ENCODE results near the gene FRZB.

FRZB gene

GRCh38 chr2:182852090-182852489 is 14.3 kb downstream of the FRZB start:
- no peaks in the 10 kb centered on the region for H3K9me3 ChIP-seq (ENCODE audit: low read depth, low read length)
- no peaks in the 10 kb centered on the region for H3K36me3 ChIP-seq (ENCODE audit: insufficient read depth, low read length)
- no peak for TF ChIP-seq POLR2AphosphoS5 (IDR thresholded peaks at IDR 0.05; ENCODE audit: borderline replicate concordance, low read depth, low read length)
- TF ChIP-seq FOXP2 (optimal IDR thresholded peaks at IDR 0.05; ENCODE audit: control extremely low read depth, extremely low read length, insufficient read depth) = no peak
- no peak for TF ChIP-seq EZH2 (IDR thresholded peaks at IDR 0.05)
- H3K9ac ChIP-seq (ENCODE audit: insufficient read length) = no peak overlapping the region
- no peak for DNase-seq (ENCODE audit: low read depth, low spot score)
- H3K4me3 ChIP-seq = peak overlapping the region; percentile 24
- peak overlapping the region; percentile 68; the same call in 1 of the 2 replicates for H3K27ac ChIP-seq

- no peaks in the 10 kb centered on the region for H3K36me3 ChIP-seq (ENCODE audit: insufficient read depth, low read length)
- no peak for DNase-seq (ENCODE audit: low read depth, low spot score)
- no peak for TF ChIP-seq EZH2 (IDR thresholded peaks at IDR 0.05)
- no peak for TF ChIP-seq POLR2AphosphoS5 (IDR thresholded peaks at IDR 0.05; ENCODE audit: borderline replicate concordance, low read depth, low read length)
- TF ChIP-seq FOXP2 (optimal IDR thresholded peaks at IDR 0.05; ENCODE audit: control extremely low read depth, extremely low read length, insufficient read depth) = no peak
- H3K27ac ChIP-seq = no peak overlapping the region
- H3K9me3 ChIP-seq (ENCODE audit: low read depth, low read length) = no peaks in the 10 kb centered on the region
- no peak overlapping the region for H3K4me3 ChIP-seq
- H3K9ac ChIP-seq (ENCODE audit: insufficient read length) = no peak overlapping the region
Observed at GRCh38 chr2:182845794-182846417, 20.5 kb downstream of the FRZB start.

GRCh38 chr2:182836451-182836850 is 30.0 kb downstream of the FRZB start:
- no peak for TF ChIP-seq EZH2 (IDR thresholded peaks at IDR 0.05)
- no peak for TF ChIP-seq FOXP2 (optimal IDR thresholded peaks at IDR 0.05; ENCODE audit: control extremely low read depth, extremely low read length, insufficient read depth)
- no peak for TF ChIP-seq POLR2AphosphoS5 (IDR thresholded peaks at IDR 0.05; ENCODE audit: borderline replicate concordance, low read depth, low read length)
- Histone ChIP-seq H3K9me3 (ENCODE audit: low read depth, low read length) (no peaks in the 10 kb centered on the region), H3K36me3 (ENCODE audit: insufficient read depth, low read length) (no peaks in the 10 kb centered on the region), H3K27ac (no peak overlapping the region), H3K4me3 (no peak overlapping the region), H3K9ac (ENCODE audit: insufficient read length) (no peak overlapping the region)
- no peak for DNase-seq (ENCODE audit: low read depth, low spot score)

GRCh38 chr2:182834293-182834692 is 32.1 kb downstream of the FRZB start:
- H3K9ac ChIP-seq (ENCODE audit: insufficient read length) = no peak overlapping the region
- H3K27ac ChIP-seq = peak overlapping the region; percentile 51; the same call in 1 of the 2 replicates
- DNase-seq (ENCODE audit: low read depth, low spot score) = no peak
- no peaks in the 10 kb centered on the region for H3K36me3 ChIP-seq (ENCODE audit: insufficient read depth, low read length)
- TF ChIP-seq EZH2 (IDR thresholded peaks at IDR 0.05) = no peak
- TF ChIP-seq POLR2AphosphoS5 (IDR thresholded peaks at IDR 0.05; ENCODE audit: borderline replicate concordance, low read depth, low read length) = no peak
- no peak for TF ChIP-seq FOXP2 (optimal IDR thresholded peaks at IDR 0.05; ENCODE audit: control extremely low read depth, extremely low read length, insufficient read depth)
- no peaks in the 10 kb centered on the region for H3K9me3 ChIP-seq (ENCODE audit: low read depth, low read length)
- peak overlapping the region; percentile 37 for H3K4me3 ChIP-seq

DNA sequence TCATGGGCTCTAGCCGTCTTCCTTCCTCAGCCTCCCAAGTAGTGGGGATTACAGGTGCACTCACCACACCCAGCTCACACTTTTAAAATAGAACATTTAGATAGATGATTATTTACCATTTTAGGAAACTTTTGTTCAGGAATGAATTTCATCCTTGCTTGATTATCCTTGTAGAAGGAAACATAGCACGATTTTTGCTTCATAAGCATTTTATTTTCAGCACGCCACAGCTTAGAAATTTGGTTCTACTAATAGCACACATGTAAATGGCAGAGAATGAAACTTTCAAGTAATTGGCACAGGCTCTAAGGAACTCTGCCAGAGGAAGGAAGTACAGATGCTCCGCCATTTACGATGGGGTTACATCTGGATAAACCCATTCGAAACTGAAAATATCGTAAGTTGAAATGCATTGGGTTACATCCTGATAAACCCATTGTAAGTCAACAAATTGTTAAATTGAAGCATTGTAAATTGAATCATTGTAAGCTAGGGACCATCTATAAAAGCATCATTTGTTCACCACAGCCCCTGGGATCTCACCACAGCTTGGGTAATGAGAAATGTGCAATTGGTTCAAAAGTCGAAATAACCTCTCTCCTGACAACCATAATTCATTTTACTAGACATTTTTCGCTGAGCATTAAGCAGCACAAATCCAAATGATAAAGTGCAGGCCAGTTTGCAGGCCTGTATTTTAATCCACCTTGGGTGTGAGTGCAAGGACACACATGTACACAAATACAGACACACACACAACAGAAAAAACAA is 33.2 kb downstream of the FRZB start:
- no peak for DNase-seq (ENCODE audit: low read depth, low spot score)
- no peak for TF ChIP-seq EZH2 (IDR thresholded peaks at IDR 0.05)
- no peak for TF ChIP-seq POLR2AphosphoS5 (IDR thresholded peaks at IDR 0.05; ENCODE audit: borderline replicate concordance, low read depth, low read length)
- no peak for TF ChIP-seq FOXP2 (optimal IDR thresholded peaks at IDR 0.05; ENCODE audit: control extremely low read depth, extremely low read length, insufficient read depth)
- Histone ChIP-seq H3K4me3 (no peak overlapping the region), H3K27ac (no peak overlapping the region), H3K9me3 (ENCODE audit: low read depth, low read length) (no peaks in the 10 kb centered on the region; the same call in 1 of the 2 replicates), H3K36me3 (ENCODE audit: insufficient read depth, low read length) (no peaks in the 10 kb centered on the region), H3K9ac (ENCODE audit: insufficient read length) (no peak overlapping the region)

DNA sequence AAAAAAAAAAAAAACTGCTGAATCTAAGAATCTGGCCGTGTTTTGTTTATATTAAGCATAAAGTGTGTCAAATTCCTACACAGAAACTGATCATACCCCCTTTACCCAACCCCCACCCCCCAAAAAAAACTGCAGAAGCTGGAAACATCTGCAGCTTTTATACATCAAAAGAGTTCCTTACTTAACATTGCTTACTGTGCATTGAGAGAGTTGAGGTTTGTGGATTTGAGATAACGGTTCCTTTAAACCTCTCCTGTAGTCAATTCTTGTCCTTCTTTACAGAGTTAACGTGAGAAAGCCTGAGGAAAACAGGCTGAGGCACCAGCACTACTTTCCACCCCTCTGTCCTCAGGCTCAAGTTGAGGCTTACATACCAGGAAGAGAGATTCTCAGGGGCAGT is 34.5 kb downstream of the FRZB start:
- H3K9me3 ChIP-seq (ENCODE audit: low read depth, low read length) = no peaks in the 10 kb centered on the region; the same call in 1 of the 2 replicates
- H3K4me3 ChIP-seq = no peak overlapping the region
- TF ChIP-seq FOXP2 (optimal IDR thresholded peaks at IDR 0.05; ENCODE audit: control extremely low read depth, extremely low read length, insufficient read depth) (no peak), EZH2 (IDR thresholded peaks at IDR 0.05) (no peak), POLR2AphosphoS5 (IDR thresholded peaks at IDR 0.05; ENCODE audit: borderline replicate concordance, low read depth, low read length) (no peak)
- no peak overlapping the region for H3K9ac ChIP-seq (ENCODE audit: insufficient read length)
- no peak overlapping the region for H3K27ac ChIP-seq
- DNase-seq (ENCODE audit: low read depth, low spot score) = no peak
- no peaks in the 10 kb centered on the region for H3K36me3 ChIP-seq (ENCODE audit: insufficient read depth, low read length)

DNA sequence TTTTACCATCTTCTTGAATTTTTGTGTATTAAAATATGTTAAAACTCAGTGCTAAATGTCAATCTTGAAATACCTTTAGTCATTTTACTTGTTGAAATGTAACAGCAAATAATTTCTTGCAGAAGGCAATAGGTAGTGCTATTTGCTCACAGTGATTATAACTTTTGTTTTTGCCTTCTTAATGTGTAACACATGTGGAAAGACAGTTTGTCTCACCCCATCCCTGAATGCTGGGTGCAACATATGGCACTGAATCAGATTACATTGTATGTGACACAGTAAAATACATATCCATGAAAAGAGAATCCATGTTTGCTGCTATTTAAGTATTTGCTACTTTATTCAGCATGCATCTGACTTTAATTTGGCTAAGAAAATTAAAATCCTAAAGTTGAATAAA is 35.3 kb downstream of the FRZB start:
- Histone ChIP-seq H3K9ac (ENCODE audit: insufficient read length) (no peak overlapping the region), H3K27ac (no peak overlapping the region), H3K9me3 (ENCODE audit: low read depth, low read length) (no peaks in the 10 kb centered on the region; the same call in 1 of the 2 replicates), H3K36me3 (ENCODE audit: insufficient read depth, low read length) (no peaks in the 10 kb centered on the region), H3K4me3 (no peak overlapping the region)
- DNase-seq (ENCODE audit: low read depth, low spot score) = no peak
- no peak for TF ChIP-seq FOXP2 (optimal IDR thresholded peaks at IDR 0.05; ENCODE audit: control extremely low read depth, extremely low read length, insufficient read depth)
- no peak for TF ChIP-seq EZH2 (IDR thresholded peaks at IDR 0.05)
- TF ChIP-seq POLR2AphosphoS5 (IDR thresholded peaks at IDR 0.05; ENCODE audit: borderline replicate concordance, low read depth, low read length) = no peak

- peak overlapping the region; percentile 62; the same call in 1 of the 2 replicates for H3K27ac ChIP-seq
- no peaks in the 10 kb centered on the region for H3K36me3 ChIP-seq (ENCODE audit: insufficient read depth, low read length)
- DNase-seq (ENCODE audit: low read depth, low spot score) = no peak
- TF ChIP-seq FOXP2 (optimal IDR thresholded peaks at IDR 0.05; ENCODE audit: control extremely low read depth, extremely low read length, insufficient read depth) = no peak
- no peak for TF ChIP-seq POLR2AphosphoS5 (IDR thresholded peaks at IDR 0.05; ENCODE audit: borderline replicate concordance, low read depth, low read length)
- no peak for TF ChIP-seq EZH2 (IDR thresholded peaks at IDR 0.05)
- no peaks in the 10 kb centered on the region; the same call in 1 of the 2 replicates for H3K9me3 ChIP-seq (ENCODE audit: low read depth, low read length)
- H3K4me3 ChIP-seq = no peak overlapping the region
- no peak overlapping the region for H3K9ac ChIP-seq (ENCODE audit: insufficient read length)
Observed at GRCh38 chr2:182827182-182827879, 39.1 kb downstream of the FRZB start.

Measured in SK-N-MC (cell line).